Fibroblast of lung (primary cell): ENCODE results near the gene S100Z.

ENCODE experiments used
- EZH2 ChIP-seq: IDR thresholded peaks from 2 replicates; pipeline ENCODE4 v1.5.1; 2012; ENCODE audit warnings: low read length, control low read depth, mild to moderate bottlenecking; ENCODE audit errors: missing control alignments
- TF ChIP-seq, protein P1 (sequence below), 2 donors: IDR thresholded peaks in 1 of 2; conservative IDR thresholded peaks in 1 of 2; 1 replicate in 1 of 2; 2 replicates in 1 of 2; pipeline ENCODE4 v1.5.1; 2011 to 2012; ENCODE audit warnings: low read length in 2 of 2, control low read depth in 1 of 2, inconsistent platforms in 1 of 2, low read depth in 1 of 2, mild to moderate bottlenecking in 1 of 2

DNA sequence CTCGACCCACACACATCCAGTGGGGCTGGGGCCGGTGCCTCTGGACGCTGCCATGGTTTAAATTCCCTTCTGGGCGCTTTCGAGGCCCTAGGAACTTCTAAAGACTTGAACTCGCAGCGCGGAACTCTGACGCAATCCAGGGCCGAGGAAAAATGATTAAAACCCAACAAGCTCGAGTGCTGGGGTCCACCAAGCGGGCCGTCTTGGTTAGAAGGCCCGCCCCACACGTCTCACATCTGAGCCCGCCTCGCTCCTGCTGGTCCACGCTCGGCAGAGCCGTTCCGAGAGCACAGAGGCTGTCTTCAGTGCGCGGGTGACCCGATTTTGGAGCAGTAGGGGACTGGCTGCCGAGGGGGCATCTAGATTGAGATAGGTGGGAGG, 104.6 kb downstream of the S100Z start:
- TF ChIP-seq, protein P1, sequence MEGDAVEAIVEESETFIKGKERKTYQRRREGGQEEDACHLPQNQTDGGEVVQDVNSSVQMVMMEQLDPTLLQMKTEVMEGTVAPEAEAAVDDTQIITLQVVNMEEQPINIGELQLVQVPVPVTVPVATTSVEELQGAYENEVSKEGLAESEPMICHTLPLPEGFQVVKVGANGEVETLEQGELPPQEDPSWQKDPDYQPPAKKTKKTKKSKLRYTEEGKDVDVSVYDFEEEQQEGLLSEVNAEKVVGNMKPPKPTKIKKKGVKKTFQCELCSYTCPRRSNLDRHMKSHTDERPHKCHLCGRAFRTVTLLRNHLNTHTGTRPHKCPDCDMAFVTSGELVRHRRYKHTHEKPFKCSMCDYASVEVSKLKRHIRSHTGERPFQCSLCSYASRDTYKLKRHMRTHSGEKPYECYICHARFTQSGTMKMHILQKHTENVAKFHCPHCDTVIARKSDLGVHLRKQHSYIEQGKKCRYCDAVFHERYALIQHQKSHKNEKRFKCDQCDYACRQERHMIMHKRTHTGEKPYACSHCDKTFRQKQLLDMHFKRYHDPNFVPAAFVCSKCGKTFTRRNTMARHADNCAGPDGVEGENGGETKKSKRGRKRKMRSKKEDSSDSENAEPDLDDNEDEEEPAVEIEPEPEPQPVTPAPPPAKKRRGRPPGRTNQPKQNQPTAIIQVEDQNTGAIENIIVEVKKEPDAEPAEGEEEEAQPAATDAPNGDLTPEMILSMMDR (conservative IDR thresholded peaks at IDR 0.05 in 1 of 2, IDR thresholded peaks at IDR 0.05 in 1 of 2; ENCODE audit: low read depth in 1 of 2, low read length in 2 of 2): no peak
- no peak for TF ChIP-seq EZH2
